Loucy (cell line): ENCODE results near the gene GAL3ST2.

Experiments used
- EZH2phosphoT487 ChIP-seq: fragments of 200-600 bp; IDR thresholded peaks from 2 replicates; pipeline ENCODE4 v1.6.1; 2018; ENCODE audit warnings: antibody characterized with exemption, mild to moderate bottlenecking, moderate library complexity, borderline replicate concordance
- TF ChIP-seq, protein P1 (sequence below): fragments of 200-600 bp; sonication (generic); conservative IDR thresholded peaks from 2 replicates; pipeline ENCODE4 v1.5.1; 2014; ENCODE audit warnings: mild to moderate bottlenecking, antibody characterized with exemption, low read length

DNA sequence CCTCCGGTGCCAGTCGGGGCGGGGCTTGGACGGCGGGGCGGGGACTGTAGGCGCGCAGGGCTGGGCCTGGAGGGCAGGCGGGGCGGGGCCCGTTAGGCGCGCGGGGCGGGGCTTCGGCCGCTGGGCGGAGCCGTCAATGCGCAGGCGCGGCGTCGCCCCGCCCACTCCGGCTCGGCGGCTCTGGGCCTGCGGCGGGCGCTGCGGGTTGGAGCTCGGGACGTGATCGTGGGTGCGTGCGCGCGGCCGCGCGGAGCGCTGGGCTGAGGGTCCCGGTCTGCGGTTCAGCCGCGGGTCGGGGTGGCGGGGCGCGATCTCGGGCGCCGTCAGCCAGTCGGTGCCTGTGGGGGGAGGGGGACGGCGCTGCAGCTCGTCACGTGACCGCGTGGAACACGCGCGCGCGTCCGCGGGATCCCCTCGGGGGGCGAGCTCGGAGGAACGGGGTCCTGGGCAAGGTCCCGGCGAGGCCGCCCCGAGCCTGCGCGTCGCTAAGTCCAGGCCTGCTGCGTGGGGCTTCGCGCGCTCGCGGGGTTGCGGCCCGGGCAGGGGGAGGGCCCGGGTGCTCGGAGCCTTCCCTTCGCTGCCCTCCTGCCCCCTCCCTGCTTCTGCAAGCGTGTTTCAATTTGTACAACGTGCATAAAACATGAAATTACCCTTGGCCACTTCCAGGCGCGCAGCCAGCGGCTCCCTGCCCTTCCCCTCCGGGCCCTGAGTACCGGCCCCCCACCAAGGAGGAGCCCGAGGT, 42.0 kb upstream of the GAL3ST2 start, which contains the start of gene D2HGDH:
- TF ChIP-seq, protein P1, sequence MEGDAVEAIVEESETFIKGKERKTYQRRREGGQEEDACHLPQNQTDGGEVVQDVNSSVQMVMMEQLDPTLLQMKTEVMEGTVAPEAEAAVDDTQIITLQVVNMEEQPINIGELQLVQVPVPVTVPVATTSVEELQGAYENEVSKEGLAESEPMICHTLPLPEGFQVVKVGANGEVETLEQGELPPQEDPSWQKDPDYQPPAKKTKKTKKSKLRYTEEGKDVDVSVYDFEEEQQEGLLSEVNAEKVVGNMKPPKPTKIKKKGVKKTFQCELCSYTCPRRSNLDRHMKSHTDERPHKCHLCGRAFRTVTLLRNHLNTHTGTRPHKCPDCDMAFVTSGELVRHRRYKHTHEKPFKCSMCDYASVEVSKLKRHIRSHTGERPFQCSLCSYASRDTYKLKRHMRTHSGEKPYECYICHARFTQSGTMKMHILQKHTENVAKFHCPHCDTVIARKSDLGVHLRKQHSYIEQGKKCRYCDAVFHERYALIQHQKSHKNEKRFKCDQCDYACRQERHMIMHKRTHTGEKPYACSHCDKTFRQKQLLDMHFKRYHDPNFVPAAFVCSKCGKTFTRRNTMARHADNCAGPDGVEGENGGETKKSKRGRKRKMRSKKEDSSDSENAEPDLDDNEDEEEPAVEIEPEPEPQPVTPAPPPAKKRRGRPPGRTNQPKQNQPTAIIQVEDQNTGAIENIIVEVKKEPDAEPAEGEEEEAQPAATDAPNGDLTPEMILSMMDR = no peak
- no peak for TF ChIP-seq EZH2phosphoT487
